Body of pancreas (tissue), 4 donors: ENCODE results near the gene RPS27L. TPM values are rescaled to one million over a fixed set of nuclear protein-coding genes. Genes with fewer than 3 reads are reported as not detected.

Source experiments
- ATAC-seq: fragments of 150-250 bp; one replicate; pipeline ENCODE4 v1.9.1; 2016
- DNase-seq, 4 donors: peaks; one replicate each; pipeline ENCODE4 v3.0.0-alpha.2; 2019
- H3K27ac ChIP-seq, 4 donors: fragments of 200-600 bp; sonication (generic); 1 replicate in 3 of 4; 2 replicates in 1 of 4; pipeline versions ENCODE4 v1.5.1 to v1.6.1; 2016 to 2019; ENCODE audit warnings: mild to moderate bottlenecking in 1 of 4, mixed read lengths in 1 of 4, moderate library complexity in 1 of 4
- H3K27me3 ChIP-seq, 2 donors: fragments of 200-600 bp; sonication (generic); one replicate each; pipeline ENCODE4 v1.6.0; 2016; ENCODE audit warnings: mild to moderate bottlenecking in 1 of 2
- H3K36me3 ChIP-seq, 2 donors: fragments of 200-600 bp; sonication (generic); replicated peaks in 1 of 2; 2 replicates each; pipeline ENCODE4 v1.5.1; 2016; ENCODE audit warnings: low read depth in 2 of 2; ENCODE audit not compliant: insufficient read depth in 1 of 2
- H3K4me1 ChIP-seq: fragments of 200-600 bp; sonication (generic); one replicate; pipeline ENCODE4 v1.6.0; 2016
- H3K4me3 ChIP-seq, 2 donors: fragments of 200-600 bp; sonication (generic); 1 replicate in 1 of 2; 2 replicates in 1 of 2; pipeline ENCODE4 v1.5.1; 2016 to 2019
- H3K9me3 ChIP-seq, 3 donors: fragments of 200-600 bp; sonication (generic); 1 replicate in 2 of 3; 2 replicates in 1 of 3; pipeline ENCODE4 v1.5.1; 2016
- POLR2A ChIP-seq, 3 donors: fragments of 450-650 bp; IDR thresholded peaks; one replicate each; pipeline ENCODE4 v1.6.1; 2016; ENCODE audit warnings: antibody characterized with exemption in 3 of 3, mild to moderate bottlenecking in 2 of 3
- WGBS, 2 donors: methylation state at CpG; one replicate each; pipeline ENCODE4 v1.1.5; 2017; 5-methylcytosine and 5-hydroxymethylcytosine counted together
- intact Hi-C: fragments of 100-400 bp; cut with DNase I; formaldehyde crosslinking; loops from one replicate; pipeline ENCODE4 v1.15.1; 2023
- total RNA-seq, 2 donors: library from RNA; depleted of rRNA; stranded (reverse); fragments of >200 nt; gene quantifications; one replicate each; pipeline ENCODE4 v1.1.0, GENCODE V29; 2016
- TF ChIP-seq, protein P1 (sequence below), 7 experiments: fragments of 450-650 bp in 4 of 7; fragments of 200-600 bp in 3 of 7; sonication (generic) in 3 of 7; IDR thresholded peaks; one replicate each; pipeline ENCODE4 v1.5.1; 2016 to 2019; ENCODE audit warnings: antibody characterized with exemption in 7 of 7

The RPS27L gene
- total RNA-seq, 2 donors from 2014 or later = 15.2 to 37.9 TPM

DNA sequence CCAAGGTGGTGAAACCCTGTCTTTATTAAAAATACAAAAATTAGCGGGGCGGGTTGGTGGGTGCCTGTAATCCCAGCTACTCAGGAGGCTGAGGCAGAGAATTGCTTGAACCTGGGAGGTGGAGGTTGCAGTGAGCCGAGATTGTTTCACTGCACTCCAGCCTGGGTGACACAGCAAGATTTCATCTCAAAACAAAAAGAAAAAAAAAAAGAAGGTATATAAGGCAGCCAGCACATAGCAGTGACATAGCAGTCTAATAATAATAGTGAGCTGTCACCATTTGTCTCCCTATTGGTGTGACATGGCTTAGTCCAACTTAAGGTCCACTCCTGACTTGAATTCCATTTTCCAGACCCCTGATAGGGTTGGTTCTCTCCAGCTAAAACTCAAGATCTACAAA lies 44.4 kb downstream of the RPS27L start:
- Histone ChIP-seq H3K27ac (no peak overlapping the region), H3K9me3 (no peaks in the 10 kb centered on the region), H3K4me3 (no peak overlapping the region), H3K36me3 (no peaks in the 10 kb centered on the region), H3K27me3 (no peaks in the 10 kb centered on the region), H3K4me1 (no peaks in the 10 kb centered on the region)
- intact Hi-C loops = no loop called here
- no peak for TF ChIP-seq POLR2A (IDR thresholded peaks at IDR 0.05)
- TF ChIP-seq, protein P1, sequence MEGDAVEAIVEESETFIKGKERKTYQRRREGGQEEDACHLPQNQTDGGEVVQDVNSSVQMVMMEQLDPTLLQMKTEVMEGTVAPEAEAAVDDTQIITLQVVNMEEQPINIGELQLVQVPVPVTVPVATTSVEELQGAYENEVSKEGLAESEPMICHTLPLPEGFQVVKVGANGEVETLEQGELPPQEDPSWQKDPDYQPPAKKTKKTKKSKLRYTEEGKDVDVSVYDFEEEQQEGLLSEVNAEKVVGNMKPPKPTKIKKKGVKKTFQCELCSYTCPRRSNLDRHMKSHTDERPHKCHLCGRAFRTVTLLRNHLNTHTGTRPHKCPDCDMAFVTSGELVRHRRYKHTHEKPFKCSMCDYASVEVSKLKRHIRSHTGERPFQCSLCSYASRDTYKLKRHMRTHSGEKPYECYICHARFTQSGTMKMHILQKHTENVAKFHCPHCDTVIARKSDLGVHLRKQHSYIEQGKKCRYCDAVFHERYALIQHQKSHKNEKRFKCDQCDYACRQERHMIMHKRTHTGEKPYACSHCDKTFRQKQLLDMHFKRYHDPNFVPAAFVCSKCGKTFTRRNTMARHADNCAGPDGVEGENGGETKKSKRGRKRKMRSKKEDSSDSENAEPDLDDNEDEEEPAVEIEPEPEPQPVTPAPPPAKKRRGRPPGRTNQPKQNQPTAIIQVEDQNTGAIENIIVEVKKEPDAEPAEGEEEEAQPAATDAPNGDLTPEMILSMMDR (IDR thresholded peaks at IDR 0.05) = no peak
- DNase-seq (no peak), ATAC-seq (no peak)
- 84 to 90% methylated on average over 3 of the region's 3 CpGs for WGBS, 2 donors

DNA sequence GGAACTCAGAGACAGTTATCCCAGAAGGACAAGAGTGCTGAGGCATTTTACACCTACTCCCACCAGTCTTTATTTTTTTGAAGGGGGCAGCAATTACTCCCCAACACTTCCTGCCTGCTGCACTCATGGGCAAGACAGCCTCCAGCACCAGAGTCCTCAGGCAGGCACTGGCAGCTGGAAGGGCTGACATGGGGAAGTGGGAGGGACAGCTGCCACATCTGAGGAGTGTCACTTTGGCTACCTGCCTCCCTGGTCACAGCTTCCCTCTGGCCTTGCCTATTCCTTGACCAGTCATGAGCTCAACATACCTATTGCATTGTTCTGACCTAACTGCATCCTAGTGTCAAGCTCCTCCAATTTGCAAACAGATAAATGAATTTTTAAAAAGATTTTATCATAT lies 45.8 kb downstream of the RPS27L start:
- ATAC-seq (no peak), DNase-seq (no peak)
- no peaks in the 10 kb centered on the region for H3K4me1 ChIP-seq
- no peaks in the 10 kb centered on the region for H3K36me3 ChIP-seq
- no peak overlapping the region for H3K27ac ChIP-seq
- intact Hi-C loops = no loop called here
- H3K4me3 ChIP-seq = no peak overlapping the region
- TF ChIP-seq, protein P1 (IDR thresholded peaks at IDR 0.05) = no peak
- TF ChIP-seq POLR2A (IDR thresholded peaks at IDR 0.05) = no peak
- H3K9me3 ChIP-seq = no peaks in the 10 kb centered on the region
- no peaks in the 10 kb centered on the region for H3K27me3 ChIP-seq

DNA sequence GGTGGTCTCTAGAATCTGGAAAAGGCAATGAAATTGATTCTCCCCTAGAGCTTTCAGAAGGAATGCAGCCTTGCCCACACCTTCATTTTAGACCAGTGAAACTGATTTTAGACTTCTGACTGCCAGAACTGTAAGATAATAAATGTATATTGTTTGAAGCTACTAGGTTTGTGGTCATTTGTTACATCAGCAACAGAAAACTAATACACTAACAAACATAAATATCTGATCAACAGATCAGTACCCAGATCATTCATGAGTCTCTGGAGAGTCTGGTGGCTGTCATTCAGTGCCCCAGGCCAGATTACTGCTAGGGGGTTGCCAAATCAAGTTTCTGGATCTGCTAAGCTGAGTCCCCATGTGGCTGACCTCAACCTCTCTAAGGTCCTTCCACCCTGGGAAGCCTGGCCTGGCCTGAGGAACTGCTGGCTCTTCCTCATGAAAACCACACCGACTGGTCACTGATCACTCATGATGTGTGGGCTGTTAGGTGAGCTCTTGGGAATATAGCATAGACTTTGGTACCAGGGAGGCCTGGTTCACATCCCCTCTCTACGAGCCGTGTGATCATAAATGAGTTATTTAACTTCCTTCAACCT lies 46.8 kb downstream of the RPS27L start:
- Histone ChIP-seq H3K4me3 (no peak overlapping the region), H3K9me3 (no peaks in the 10 kb centered on the region), H3K27me3 (no peaks in the 10 kb centered on the region), H3K36me3 (no peaks in the 10 kb centered on the region), H3K27ac (no peak overlapping the region), H3K4me1 (no peaks in the 10 kb centered on the region)
- DNase-seq (no peak), ATAC-seq (no peak)
- 85 to 89% methylated on average over 3 of the region's 3 CpGs for WGBS, 2 donors
- TF ChIP-seq, protein P1 (IDR thresholded peaks at IDR 0.05) = no peak
- no peak for TF ChIP-seq POLR2A (IDR thresholded peaks at IDR 0.05)
- intact Hi-C loops = no loop called here

DNA sequence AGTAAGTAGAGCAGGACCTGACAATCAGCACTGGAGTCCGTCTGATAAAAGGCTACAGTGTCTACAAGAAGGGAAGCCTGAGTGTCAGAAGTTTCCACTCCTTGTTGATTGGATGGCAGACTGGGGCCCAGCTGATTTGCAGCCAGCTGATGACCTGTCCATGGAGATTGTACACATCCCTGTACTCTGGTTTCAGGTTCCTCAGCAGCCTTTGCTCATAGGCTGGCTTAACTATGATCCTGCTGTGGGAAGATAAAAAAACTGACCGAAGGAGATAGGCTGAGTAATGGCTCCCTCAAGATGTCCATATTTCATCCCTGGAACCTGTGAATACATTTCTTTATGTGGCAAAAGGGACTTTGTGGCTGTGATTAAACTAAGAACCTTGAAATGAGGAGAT lies 47.4 kb downstream of the RPS27L start:
- H3K4me1 ChIP-seq = no peaks in the 10 kb centered on the region
- ATAC-seq (no peak), DNase-seq (no peak)
- no peaks in the 10 kb centered on the region for H3K27me3 ChIP-seq
- TF ChIP-seq POLR2A (IDR thresholded peaks at IDR 0.05) = no peak
- TF ChIP-seq, protein P1 (IDR thresholded peaks at IDR 0.05) = no peak
- no peak overlapping the region for H3K27ac ChIP-seq
- H3K9me3 ChIP-seq = no peaks in the 10 kb centered on the region
- intact Hi-C loops = no loop called here
- H3K36me3 ChIP-seq = no peaks in the 10 kb centered on the region
- H3K4me3 ChIP-seq = no peak overlapping the region
- 75 to 90% methylated on average over 2 of the region's 2 CpGs for WGBS, 2 donors

DNA sequence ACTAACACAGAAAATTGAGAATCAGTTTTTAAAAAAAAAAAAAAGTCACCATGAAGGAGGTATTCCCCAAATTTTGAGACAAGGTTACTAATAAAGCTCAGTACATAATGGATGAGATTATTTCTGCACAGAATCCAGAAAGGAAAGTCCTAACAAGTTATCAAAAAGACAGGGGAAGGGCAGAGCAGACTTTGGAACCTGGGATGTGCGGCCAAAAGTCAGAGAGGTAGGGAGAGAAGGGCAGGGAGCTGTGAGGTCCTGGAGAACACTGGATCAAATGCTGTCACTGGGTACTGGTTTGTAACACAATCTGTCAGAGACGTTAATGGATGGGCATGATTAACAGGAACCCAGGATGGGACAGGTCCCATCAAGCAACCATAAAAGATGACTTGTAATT lies 47.8 kb downstream of the RPS27L start:
- Histone ChIP-seq H3K4me3 (no peak overlapping the region), H3K4me1 (no peaks in the 10 kb centered on the region), H3K36me3 (no peaks in the 10 kb centered on the region), H3K9me3 (no peaks in the 10 kb centered on the region), H3K27ac (no peak overlapping the region), H3K27me3 (no peaks in the 10 kb centered on the region)
- WGBS, 2 donors = 74 to 76% methylated on average over 2 of the region's 2 CpGs
- TF ChIP-seq, protein P1 (IDR thresholded peaks at IDR 0.05) = no peak
- no peak for TF ChIP-seq POLR2A (IDR thresholded peaks at IDR 0.05)
- ATAC-seq = no peak
- DNase-seq = no peak
- intact Hi-C loops = no loop called here
